T-helper 1 cell treated with Interleukin-12 subunit alpha and Interleukin-12 subunit beta and Interleukin-4 antibody, amounts not matched to agents 30 ng/mL and 1 ng/mL, for 36 hours (primary cell): ENCODE results near the gene C13orf46. TPM values are rescaled to one million over a fixed set of nuclear protein-coding genes. Genes with fewer than 3 reads are reported as not detected.

Source experiments
- intact Hi-C: fragments of 100-400 bp; cut with micrococcal nuclease; formaldehyde crosslinking; loops from one replicate; pipeline ENCODE4 v1.15.1; 2024
- total RNA-seq: library from RNA; stranded (reverse); gene quantifications from 2 replicates; pipeline ENCODE4 v1.2.3, GENCODE V29; 2022

The C13orf46 gene
- total RNA-seq, 1 donor from 2014 or later = 6.6 TPM

DNA sequence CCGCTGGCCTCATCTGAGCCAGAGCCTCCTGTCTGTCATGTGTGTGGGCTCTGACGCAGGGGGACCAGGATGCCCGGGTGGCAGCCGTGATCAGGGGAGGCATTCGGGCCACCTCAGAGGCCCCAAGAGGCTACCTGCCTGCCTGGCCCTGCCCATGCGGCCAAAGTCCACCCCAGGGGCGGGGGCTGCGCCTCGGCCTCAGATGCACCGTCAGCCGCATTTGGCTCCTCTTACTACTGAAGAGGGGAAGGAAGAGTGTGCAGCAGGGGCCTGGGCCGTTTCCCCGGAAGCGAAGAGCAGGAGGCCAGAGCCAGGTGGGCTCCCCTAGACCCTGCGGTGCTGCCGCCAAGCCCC lies 34.0 kb downstream of the C13orf46 start:
- intact Hi-C loops = no loop called here

DNA sequence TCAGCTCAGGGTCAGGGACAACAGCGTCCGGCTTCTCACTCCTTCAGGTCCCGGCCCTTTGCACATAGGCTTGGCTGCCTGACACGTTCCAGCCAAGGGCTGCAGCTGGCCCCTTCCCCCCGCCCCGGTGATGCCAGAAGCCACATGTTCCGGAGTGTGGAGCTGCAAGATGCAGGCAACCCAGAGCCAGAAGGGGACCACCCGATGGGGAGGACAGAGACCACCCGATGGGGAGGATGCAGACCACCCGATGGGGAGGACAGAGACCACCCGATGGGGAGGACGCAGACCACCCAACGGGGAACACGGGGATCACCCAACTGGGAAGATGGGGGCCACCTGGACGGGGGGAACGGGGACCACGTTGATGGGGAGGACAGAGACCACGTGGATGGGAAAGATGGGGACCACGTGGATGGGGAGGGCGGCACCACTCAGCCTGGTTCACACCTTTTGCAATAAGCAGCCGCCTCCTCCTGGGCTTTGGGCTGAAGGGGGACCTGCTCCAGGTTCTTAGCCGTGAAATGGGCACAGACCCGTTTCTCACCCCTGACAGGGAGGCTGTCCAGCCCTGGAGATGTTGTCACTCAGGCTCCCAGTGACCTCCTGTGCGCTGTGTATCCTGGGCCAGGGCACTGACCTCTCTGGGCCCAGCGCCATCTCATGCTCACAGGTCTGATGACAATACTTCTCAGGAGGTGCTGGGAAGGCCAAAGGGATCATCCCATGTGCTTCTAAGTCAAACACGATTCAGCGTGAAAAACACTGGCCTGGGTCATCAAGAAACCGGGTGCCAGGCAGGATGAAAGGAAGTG lies 34.5 kb downstream of the C13orf46 start:
- intact Hi-C loops = no loop called here

DNA sequence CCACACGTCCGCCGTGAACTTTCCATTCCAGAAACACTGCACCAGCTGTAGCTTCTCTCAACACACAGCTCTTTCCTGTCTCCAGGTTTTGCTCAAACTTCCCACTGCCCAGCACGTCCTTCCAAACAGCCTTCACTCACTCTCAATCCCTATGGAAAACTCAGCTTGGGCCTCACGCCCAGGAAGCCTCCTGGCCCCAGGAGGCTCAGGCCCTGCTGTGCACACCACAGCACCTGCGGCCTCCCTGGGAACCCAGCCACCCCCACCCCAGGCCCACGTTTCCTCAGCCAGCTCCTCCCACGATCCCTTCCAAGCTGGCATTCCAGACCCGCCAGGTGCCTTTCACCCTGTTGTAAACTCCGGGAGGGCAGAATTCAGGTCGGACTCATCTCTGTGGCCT lies 35.2 kb downstream of the C13orf46 start:
- intact Hi-C loops = no loop called here

DNA sequence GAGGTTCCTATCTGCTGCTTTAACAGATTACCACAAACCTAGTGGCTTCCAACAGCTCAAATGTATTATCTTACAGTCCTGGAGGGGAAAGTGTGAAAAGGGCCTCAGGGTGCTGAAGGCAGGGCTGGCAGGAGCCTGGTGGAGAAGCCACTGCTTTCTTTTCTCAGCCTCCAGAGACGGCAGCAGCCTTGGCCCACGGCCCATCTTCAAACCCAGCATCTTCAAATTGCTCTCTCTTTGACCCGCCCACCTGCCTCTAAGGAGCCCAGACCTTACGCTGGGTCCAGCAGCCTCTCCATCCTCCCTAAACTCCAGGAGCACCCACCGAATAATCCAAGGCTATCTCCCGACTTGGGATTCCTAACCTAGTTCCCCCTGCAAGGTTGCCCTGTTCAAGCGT lies 35.6 kb downstream of the C13orf46 start:
- intact Hi-C loops = no loop called here

DNA sequence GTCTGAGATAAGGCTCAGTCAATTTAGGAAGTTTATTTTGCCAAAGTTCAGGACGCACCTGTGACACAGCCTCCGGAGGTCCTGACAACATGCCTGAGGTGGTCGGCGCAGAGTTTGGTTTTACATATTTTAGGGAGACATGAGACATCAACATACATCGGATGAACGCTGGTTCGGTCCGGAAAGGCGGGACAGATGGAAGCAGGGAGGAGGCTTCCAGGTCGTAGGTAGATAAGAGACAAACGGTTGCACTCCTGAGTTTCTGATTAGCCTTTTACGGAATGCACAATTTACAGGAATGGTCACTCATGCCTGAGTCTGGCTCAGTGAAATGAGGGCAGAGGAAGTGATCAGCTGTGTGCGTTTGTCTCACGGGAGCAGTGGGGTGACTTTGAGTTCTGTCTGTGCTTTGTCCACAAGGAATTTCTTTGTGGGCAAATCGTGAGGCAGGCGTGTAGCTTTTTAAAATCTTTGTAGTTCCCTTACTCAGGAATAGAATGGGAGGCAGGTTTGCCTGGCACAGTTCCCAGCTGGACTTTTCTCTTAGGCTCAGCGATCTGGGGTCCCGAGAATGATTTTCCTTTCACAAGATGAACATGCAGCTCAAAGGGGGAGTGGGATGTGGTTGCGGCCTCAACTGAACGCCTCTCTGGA lies 36.2 kb downstream of the C13orf46 start:
- intact Hi-C loops = no loop called here

DNA sequence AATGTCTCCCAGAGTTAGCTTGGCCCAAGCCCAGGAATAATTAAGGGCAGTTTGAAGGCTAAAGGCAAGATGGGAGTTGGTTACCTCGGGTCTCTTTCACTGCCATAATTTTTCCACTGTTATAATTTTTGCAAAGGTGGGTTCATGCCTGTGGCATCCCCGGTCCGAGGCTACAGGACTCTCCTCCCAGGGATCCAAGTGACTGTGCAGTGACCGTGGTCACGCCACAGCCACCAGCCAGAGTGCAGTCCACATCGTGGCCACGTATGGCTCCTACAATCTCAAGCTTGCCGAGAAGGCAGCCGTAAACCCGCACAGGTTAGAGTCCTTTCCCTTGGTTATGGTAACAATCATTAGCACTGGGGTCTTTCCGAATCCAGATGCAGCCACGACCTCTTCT lies 36.8 kb downstream of the C13orf46 start:
- intact Hi-C loops = no loop called here

DNA sequence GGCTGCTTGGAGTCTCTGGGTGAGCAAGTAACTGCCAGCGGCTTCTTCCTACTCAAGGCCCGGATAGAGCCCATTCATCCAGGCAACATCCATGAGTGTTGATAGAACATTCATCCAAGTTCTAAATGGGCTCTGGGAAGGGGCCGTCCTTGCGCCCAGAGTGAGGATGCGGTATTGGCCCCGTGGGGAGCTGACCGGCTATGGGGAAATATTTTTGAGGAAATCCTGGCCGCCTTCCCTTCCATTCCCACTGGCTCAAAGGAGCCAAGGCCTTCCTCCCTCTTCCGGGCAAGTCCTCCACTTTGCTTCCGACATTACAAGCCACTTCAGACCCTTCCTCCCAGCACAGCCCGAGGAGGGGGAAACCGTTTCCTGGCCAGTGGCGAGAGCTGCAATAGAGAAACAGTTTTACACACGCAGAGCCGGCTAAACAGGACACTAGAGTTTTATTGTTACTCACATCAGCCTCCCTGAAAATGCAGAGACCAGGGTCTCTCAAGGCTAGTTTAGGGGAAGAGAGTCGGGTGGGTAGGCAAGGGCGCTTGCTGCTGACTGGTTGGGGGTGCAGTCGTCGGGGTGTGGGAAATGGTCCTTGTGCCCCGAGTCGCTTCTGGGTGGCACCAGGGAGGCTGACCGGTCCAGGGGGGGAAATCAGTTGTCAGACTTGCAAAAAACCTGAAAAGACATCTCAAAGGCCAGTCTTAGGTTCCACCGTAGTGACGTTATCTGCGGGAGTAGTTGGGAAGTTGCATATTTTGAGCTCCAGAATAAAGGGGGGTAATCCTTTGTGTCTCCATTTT lies 37.5 kb downstream of the C13orf46 start:
- intact Hi-C loops = no loop called here

DNA sequence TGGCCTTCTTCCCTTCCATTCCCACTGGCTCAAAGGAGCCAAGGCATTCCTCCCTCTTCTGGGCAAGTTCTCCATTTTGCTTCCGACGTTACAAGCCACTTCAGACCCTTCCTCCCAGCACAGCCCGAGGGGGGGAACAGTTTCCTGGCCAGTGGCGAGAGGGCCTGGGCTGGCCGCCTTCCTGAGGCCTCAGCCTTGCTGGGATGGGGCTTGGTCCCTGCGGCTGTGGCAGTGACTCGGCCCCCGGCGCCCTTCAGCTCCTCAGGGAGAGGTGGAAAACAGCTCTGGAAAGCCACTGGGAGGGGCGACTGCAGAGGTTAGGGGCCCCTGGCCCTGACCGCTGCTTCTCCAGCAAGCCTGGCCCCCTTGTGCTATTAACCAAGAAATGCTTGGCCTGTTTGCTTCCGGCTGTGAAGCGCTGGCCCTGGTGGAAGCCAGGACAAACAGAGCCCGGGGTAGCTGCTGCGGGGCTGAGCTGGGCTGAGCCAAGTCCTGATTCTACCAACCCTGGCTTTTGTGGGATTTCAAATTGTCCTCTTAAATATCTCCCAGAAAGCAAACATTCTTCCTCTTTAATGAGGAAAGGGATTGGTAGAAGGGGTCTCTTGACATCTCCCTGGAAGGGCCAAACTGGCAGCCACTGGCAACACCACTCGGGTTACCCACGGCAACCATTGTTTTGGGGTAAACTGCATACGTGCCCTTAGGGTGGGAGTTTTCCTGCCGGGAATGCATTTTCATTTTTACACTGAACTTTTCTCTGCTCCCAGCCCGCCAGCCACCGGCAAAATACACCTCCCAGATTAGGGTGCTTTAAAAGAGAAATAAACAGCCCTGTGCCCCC lies 38.7 kb downstream of the C13orf46 start:
- intact Hi-C loops = no loop called here

DNA sequence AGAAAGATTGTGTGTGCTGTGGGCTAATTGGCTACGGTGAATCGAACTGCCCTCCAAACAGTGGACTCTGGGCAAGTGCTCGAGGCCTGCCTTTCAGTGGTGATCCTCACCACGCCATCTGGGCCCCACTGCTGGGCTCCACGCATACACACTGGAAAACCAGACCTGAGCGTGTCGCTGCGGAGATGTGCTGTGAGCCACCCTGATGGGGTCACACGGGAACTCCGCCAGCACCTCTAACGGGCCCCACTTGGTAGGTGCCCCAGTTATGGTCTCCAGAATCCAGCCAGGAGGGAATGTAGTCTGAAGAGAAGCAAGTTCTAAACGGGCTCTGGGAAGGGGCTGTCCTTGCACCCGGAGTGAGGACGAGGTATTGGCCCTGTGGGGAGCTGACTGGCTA lies 39.3 kb downstream of the C13orf46 start:
- intact Hi-C loops = no loop called here

DNA sequence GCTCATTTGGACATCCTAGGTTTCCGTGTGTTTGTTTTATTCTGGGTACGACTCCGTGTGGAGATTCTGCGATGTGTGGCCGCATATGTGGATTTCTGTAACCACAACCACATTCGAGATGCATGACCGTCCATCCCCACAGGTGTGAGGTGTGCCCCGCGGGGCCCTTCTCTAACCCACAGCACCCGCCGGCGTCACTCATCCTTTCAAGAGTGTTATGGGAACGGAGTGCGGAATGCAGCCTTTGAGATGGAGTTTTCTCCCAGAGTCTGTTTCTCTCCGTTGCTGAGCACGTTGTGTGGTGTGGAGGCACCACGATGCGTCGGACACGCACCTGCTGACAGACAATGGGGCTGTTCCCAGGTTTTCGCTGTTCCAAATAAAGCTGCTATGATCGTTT lies 40.0 kb downstream of the C13orf46 start:
- intact Hi-C loops = no loop called here

DNA sequence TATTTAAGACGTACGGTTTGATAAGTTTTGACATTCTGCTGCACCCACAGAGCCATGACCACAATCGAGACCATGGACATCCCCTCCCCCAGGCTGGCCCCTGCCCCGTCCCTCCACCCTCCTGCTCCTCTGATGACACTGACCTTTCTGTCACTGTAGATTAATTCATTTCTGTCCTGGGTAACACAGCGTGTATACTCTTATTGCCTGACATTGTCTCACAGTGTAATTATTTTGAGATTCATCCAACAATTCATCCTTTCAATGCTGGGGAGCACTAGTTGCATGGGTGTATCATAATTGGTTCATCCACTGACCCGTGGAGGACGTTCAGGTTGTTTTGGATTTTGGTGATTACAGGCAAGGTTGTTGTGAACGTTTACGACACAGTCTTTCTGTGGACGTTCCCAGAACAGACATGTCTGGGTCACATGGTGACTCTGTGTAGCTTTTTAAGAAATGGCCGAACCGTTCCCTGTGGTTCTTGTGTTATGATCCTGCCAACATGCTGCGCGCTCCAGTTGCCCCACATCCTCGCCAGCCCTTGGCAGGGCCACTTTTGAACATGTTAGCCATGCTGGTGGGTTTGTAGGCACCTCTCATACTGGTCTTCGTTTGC lies 41.9 kb downstream of the C13orf46 start:
- intact Hi-C loops = no loop called here

DNA sequence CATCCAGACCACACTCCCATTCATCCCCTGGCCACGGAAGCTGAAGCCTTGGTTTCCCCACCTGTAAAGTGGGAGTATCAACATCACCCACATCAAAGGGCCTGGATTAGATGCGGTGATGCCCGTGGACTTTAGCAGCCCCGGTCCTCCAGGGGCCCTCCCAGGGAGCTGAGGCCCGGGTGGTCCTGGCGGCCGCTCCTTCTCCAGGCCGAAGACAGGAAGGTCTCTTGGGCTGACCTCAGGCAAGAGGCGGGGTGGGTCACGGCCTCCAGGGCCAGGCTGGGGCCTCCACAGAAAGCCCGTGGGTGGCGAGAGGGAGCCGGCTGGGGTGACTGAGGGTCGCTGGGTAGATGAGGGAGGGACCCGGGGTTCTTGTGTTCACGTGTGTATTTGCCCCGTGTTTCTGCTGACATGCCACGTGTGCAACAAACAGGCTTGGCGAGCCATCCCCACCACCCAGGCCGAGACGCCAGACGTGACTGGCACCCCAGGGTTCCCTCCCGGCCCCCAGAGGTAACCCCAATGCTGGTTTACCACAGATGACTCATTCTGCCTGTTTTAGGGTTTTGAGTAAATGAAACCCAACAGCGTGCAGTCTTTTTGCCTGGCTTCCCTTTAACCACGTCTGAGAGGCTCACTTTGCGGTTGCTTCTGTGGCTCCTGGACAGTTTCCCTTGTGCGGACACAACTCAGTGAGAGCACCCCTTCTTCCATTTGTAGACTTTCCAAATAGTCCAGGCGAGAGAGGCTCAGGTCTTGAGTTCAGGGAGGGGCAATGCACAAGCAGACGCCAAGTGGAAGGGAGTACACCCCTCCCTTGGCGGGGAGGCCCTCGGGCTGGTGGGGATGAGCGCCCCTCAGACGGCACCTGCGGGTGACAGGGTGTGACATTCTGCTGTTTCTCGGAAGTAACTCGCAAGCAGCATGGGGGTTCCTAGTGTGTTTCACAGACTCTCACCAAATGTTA lies 42.9 kb downstream of the C13orf46 start:
- intact Hi-C loops = no loop called here

DNA sequence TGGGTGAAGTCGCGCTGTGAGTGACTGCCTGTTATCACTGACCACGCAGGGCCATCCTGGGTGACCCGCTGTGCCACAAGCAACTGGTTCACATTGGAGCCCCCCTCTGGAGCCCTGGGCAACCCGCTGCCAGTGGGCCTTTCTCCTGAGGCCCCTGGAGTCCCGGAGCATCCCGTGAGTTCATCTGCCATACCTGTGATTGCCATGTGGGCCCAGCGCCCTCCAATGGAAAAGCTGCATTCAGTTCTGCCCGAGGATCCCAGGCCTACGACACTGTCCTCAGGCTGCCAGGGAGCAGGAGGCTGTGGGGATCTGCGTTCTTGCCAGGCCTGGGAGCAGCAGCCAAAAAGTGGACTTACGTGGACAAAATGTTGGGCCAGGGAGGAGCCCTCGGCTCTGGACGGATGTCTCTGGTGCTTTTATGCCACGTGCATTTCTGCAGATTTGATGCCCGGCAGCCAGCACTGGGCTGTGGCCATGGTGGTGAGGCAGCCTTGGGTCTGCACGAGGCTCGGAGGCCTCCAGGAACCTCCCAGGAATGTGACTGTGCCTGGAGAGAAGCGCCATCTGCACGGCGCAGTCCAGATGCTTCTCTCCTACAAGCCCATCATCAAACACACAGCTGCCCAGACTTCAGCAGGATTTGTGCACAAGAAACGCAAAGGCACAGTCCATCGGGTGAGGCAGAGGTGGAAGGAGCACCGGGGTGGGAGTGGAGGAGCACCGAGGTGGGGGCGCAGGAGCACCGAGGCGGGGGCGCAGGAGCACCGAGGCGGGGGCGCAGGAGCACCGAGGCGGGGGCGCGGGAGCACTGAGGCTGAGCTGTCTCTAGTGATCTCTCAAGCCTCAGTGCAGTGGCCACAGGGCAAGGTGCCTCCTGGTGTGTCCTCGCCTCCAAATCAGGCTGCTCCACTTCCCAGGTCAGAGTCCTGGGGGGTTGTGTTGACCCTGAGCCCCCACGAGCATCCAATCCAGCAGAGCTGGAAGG lies 44.0 kb downstream of the C13orf46 start:
- intact Hi-C loops = no loop called here

DNA sequence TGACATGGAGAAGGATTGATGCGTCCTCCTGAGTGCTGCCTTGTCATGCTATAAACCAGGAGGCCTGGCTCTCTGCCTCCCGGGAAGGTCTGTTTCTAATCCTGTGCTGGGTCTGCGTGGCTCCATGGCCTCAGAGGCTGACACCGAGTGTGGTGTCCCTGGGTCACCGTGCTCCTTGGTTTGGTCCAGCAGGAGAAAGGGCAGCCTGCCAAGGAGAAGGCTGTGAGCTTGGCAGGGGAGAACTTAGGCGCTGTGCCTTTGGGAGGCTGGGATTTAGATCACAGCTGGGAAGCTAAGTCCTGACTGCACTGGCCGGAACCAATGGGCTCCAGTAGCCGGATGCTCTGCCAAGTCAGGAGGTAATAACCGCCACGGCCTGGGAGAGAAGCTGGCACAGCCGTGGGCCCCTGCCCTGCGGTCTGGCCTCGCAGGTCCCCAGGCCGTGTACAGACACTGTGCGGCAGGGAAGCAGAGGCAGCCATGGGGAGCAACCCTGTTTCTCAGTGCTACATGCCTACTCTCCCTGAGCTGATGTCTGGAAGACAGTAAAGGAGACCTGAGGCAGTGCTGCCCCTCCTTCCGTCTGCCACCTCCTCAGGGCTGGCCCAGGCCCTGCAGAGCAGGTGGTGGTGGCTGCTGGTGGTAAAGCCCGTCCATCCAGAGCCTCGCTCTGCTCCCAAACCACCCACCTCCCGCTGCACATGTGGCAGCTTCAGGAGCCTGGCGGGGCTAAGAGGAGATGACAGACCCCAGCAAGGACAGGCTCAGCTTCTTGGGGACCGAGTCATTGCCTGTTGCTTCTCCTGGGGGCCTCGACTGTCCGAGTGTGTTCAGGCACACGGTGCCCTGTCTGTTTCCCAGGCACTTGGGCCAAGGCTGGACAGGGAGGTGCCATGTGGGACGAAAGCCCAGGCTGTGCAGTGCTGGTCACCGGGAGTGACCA lies 44.9 kb downstream of the C13orf46 start:
- intact Hi-C loops = no loop called here

DNA sequence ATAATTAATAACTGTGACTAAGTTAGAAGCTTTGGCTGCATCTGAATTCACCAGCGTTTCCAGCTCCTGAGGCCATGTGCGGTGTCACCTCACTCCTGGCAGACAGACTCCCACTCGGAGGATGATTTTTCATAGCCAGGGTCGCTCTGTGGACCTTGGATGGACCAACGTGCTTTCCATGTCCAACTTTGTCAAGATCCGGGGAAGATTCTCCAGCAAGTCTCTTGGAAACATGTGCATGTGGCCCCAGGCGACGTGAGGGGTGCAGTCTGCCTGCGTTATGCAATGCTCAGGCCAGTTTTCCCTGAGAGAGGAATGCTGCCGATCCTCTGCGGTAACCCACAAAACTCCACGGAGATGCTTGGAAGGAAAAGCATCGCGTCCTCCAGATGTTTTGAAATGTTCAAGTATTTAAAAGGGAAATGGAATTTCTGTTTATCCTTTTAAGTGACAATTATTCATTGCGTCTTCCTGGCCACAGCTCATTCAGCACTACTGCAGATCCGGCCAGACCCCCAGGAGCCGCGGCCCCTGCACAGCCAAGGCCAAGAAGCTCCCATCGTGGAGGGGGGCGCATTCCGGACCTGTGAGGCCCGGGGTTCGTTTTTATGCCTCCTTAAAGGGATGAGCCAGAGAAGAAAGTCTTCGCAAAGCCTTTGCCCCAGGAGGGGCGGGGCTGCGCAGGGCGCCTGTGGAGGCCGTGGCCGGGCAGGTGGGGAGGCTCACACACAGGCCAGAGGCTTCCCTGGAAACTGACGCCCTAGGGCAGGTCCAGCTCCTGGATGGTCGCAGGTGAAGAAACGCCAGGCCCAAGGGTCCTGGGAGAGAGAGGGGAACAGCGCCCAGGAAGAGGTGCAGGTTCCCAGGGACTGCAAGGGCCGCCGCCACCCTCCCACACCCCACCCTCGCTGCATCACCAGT lies 46.0 kb downstream of the C13orf46 start:
- intact Hi-C loops = no loop called here

DNA sequence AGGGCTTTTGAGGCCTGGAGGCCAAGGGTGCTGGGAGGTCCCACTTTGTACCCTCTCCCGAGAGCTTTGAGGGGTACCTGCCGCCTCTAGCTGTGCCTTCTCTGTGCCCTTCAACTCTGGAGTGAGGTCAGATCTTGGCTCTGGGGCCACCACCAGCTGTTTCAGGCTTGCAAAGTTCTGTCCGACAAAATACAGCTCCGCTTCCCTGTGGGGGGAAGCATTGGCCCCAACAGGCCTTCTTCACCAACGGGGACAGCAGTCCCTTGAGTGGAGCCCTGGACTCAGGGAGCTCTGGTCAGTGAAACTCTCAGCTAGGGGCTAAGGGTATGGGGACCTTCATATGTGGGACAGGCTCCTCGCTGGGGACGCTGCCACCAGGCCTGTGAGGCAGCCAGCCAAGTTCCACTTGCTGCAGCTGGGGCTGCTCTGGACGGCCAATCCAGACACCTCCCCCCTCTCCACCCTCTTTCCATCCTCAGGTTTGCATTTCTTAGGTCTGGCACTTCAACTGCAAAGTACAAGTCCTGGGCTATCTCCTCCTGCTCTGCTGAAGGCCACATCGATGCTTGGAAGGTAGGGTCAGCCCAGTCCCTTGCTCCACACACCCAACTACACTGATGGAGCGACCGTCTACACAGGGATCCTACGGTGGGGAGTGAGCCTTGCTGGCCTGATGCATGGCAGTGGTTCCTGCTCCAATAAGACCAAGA lies 46.8 kb downstream of the C13orf46 start:
- intact Hi-C loops = no loop called here
